ENCODE data around the gene ADGRE3.
"Not testable (repeated sequence)": the region's sequence is repeated elsewhere in the genome, so short reads cannot be mapped to it uniquely, and the experiment has no call there.

ADGRE3 gene

DNA sequence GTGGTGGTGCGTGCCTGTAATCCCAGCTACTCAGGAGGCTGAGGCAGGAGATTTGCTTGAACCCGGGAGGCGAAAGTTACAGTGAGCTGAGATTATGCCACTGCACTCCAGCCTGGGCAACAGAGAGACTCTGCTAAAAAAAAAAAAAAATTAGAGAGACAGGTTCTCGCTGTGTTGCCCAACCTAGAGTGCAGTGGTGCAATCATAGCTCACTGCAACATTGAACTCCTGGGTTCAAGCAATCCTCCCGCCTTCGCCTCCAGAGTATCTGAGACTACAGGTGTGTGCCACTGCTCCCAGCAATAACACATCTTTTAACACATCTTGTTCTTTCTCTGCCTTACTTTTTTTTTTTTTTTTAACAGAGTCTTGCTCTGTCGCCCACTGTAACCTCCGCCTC lies 59.0 kb downstream of the ADGRE3 start:
- no peaks in the 10 kb centered on the region for H4K20me1 ChIP-seq (ENCODE audit: control insufficient read depth, insufficient read depth, low read depth, low read length)
- no peak overlapping the region for H3K4me2 ChIP-seq (ENCODE audit: low read length)
- H3K9me2 ChIP-seq (replicated peaks; ENCODE audit: control insufficient read depth, low read length) = no peaks in the 10 kb centered on the region
- no peak overlapping the region for H3K27ac ChIP-seq (ENCODE audit: low read depth, low read length)
- no peaks in the 10 kb centered on the region for H3K79me2 ChIP-seq (ENCODE audit: control insufficient read depth, low read length)
- peaks cover 3% of the 10 kb centered on the region for H3K36me3 ChIP-seq (ENCODE audit: control insufficient read depth, low read length)
- H3K9me3 ChIP-seq (ENCODE audit: control insufficient read depth, insufficient read depth, low read length) = peaks cover 9% of the 10 kb centered on the region; the same call in 1 of the 2 replicates
- H3F3A ChIP-seq (ENCODE audit: control insufficient read depth, insufficient read depth) = peaks cover 29% of the 10 kb centered on the region
- TF ChIP-seq EZH2phosphoT487 (IDR thresholded peaks at IDR 0.05; ENCODE audit: borderline replicate concordance, low read length) = no peak
- TF ChIP-seq, protein P1, sequence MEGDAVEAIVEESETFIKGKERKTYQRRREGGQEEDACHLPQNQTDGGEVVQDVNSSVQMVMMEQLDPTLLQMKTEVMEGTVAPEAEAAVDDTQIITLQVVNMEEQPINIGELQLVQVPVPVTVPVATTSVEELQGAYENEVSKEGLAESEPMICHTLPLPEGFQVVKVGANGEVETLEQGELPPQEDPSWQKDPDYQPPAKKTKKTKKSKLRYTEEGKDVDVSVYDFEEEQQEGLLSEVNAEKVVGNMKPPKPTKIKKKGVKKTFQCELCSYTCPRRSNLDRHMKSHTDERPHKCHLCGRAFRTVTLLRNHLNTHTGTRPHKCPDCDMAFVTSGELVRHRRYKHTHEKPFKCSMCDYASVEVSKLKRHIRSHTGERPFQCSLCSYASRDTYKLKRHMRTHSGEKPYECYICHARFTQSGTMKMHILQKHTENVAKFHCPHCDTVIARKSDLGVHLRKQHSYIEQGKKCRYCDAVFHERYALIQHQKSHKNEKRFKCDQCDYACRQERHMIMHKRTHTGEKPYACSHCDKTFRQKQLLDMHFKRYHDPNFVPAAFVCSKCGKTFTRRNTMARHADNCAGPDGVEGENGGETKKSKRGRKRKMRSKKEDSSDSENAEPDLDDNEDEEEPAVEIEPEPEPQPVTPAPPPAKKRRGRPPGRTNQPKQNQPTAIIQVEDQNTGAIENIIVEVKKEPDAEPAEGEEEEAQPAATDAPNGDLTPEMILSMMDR (IDR thresholded peaks at IDR 0.05; ENCODE audit: low read depth, low read length, poor library complexity, severe bottlenecking) = no peak
- H3K27me3 ChIP-seq (ENCODE audit: control insufficient read depth, low read length) = no peaks in the 10 kb centered on the region
- no peak overlapping the region for H3K4me3 ChIP-seq (ENCODE audit: low read length)
- peaks cover 45% of the 10 kb centered on the region for H3K4me1 ChIP-seq (ENCODE audit: control insufficient read depth, low read length)

DNA sequence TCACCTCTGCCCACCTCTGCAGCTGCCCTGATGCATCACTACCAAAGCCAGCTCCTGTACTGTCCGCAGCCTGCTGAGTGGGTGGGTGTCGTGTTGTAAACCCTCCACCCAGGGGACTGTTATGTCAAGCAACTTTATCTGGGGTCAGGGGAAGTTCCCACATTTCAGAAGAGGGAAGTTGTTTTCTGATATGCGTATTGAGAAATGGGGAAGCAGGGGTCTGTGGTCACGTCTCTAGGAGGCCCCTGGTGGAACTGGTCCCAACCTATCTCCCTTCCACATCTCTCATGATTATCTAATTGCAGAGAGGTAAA lies 60.6 kb downstream of the ADGRE3 start:
- Histone ChIP-seq H3K4me2 (ENCODE audit: low read length) (peak overlapping the region; percentile 72), H3K79me2 (ENCODE audit: control insufficient read depth, low read length) (no peaks in the 10 kb centered on the region), H3K4me3 (ENCODE audit: low read length) (peak overlapping the region; percentile 52), H4K20me1 (ENCODE audit: control insufficient read depth, insufficient read depth, low read depth, low read length) (no peaks in the 10 kb centered on the region), H3K4me1 (ENCODE audit: control insufficient read depth, low read length) (peaks cover 53% of the 10 kb centered on the region), H3K9me3 (ENCODE audit: control insufficient read depth, insufficient read depth, low read length) (no peaks in the 10 kb centered on the region), H3F3A (ENCODE audit: control insufficient read depth, insufficient read depth) (peaks cover 29% of the 10 kb centered on the region), H3K27me3 (ENCODE audit: control insufficient read depth, low read length) (no peaks in the 10 kb centered on the region), H3K27ac (ENCODE audit: low read depth, low read length) (peak overlapping the region; percentile 91), H3K36me3 (ENCODE audit: control insufficient read depth, low read length) (peaks cover 11% of the 10 kb centered on the region), H3K9me2 (replicated peaks; ENCODE audit: control insufficient read depth, low read length) (no peaks in the 10 kb centered on the region)
- TF ChIP-seq, protein P1 (IDR thresholded peaks at IDR 0.05; ENCODE audit: low read depth, low read length, poor library complexity, severe bottlenecking) = no peak
- TF ChIP-seq EZH2phosphoT487 (IDR thresholded peaks at IDR 0.05; ENCODE audit: borderline replicate concordance, low read length) = no peak

DNA sequence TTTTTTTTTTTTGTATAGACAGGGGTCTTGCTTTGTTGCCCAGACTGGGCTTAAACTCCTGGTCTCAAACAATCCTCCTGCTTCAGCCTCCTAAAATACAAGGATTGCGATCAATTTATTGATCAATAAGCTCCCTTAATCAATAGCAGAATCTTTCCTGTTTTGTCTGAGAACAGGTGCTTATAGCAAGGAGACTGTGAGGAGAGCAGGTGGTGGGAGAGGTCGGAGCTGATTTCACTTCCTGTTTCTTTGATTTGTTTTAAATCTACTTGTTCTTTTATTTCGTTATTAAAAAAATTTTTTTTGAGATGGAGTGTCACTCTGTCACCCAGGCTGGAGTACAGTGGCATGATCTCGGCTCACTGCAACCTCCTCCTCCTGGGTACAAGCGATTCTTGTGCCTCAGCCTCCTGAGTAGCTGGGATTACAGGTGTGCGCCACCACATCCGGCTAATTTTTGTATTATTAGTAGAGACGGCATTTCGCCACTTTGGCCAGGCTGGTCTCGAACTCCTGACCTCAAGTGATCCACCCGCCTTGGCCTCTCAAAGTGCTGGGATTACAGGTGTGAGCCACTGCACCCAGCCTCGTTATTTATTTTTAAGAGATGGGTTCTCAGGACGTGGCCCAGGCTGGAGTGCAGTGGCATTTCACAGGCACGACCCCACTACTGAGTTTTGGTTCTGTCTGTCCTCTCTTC lies 61.1 kb downstream of the ADGRE3 start:
- H3K4me3 ChIP-seq (ENCODE audit: low read length) = peak overlapping the region; percentile 52
- not testable (repeated sequence) for H3K9me3 ChIP-seq (ENCODE audit: control insufficient read depth, insufficient read depth, low read length); H3K9me2 ChIP-seq (replicated peaks; ENCODE audit: control insufficient read depth, low read length); H3K79me2 ChIP-seq (ENCODE audit: control insufficient read depth, low read length); H4K20me1 ChIP-seq (ENCODE audit: control insufficient read depth, insufficient read depth, low read depth, low read length); H3K27me3 ChIP-seq (ENCODE audit: control insufficient read depth, low read length)
- peaks cover 53% of the 10 kb centered on the region for H3K4me1 ChIP-seq (ENCODE audit: control insufficient read depth, low read length)
- peak overlapping the region; percentile 91 for H3K27ac ChIP-seq (ENCODE audit: low read depth, low read length)
- peak overlapping the region; percentile 72 for H3K4me2 ChIP-seq (ENCODE audit: low read length)
- H3F3A ChIP-seq (ENCODE audit: control insufficient read depth, insufficient read depth) = peaks cover 29% of the 10 kb centered on the region
- peaks cover 11% of the 10 kb centered on the region for H3K36me3 ChIP-seq (ENCODE audit: control insufficient read depth, low read length)

DNA sequence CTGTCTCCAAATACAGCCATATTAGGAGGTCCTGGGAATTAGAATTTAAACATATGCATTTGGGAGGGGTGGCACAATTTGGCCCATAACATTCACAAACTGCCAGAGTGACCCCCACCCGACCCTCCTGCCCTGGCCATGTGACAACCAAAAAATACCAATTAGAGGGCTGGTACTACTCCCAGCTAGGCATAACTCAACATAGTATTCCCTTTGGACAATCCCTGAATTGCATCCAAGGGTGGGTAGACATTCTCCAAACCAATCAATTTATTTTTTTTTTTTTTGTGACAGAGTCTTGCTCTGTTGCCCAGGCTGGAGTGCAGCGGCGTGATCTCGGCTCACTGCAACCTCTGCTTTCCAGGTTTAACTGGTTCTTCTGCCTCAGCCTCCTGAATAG lies 62.0 kb downstream of the ADGRE3 start:
- H3K4me3 ChIP-seq (ENCODE audit: low read length) = peak overlapping the region; percentile 52
- no peaks in the 10 kb centered on the region for H3K9me3 ChIP-seq (ENCODE audit: control insufficient read depth, insufficient read depth, low read length)
- H3K27ac ChIP-seq (ENCODE audit: low read depth, low read length) = peak overlapping the region; percentile 91
- H4K20me1 ChIP-seq (ENCODE audit: control insufficient read depth, insufficient read depth, low read depth, low read length) = no peaks in the 10 kb centered on the region
- H3F3A ChIP-seq (ENCODE audit: control insufficient read depth, insufficient read depth) = peaks cover 27% of the 10 kb centered on the region
- H3K4me1 ChIP-seq (ENCODE audit: control insufficient read depth, low read length) = peaks cover 53% of the 10 kb centered on the region
- no peaks in the 10 kb centered on the region for H3K79me2 ChIP-seq (ENCODE audit: control insufficient read depth, low read length)
- TF ChIP-seq, protein P1 (IDR thresholded peaks at IDR 0.05; ENCODE audit: low read depth, low read length, poor library complexity, severe bottlenecking) = no peak
- no peak for TF ChIP-seq EZH2phosphoT487 (IDR thresholded peaks at IDR 0.05; ENCODE audit: borderline replicate concordance, low read length)
- peaks cover 11% of the 10 kb centered on the region for H3K36me3 ChIP-seq (ENCODE audit: control insufficient read depth, low read length)
- H3K9me2 ChIP-seq (replicated peaks; ENCODE audit: control insufficient read depth, low read length) = no peaks in the 10 kb centered on the region
- H3K27me3 ChIP-seq (ENCODE audit: control insufficient read depth, low read length) = no peaks in the 10 kb centered on the region
- H3K4me2 ChIP-seq (ENCODE audit: low read length) = peak overlapping the region; percentile 72

DNA sequence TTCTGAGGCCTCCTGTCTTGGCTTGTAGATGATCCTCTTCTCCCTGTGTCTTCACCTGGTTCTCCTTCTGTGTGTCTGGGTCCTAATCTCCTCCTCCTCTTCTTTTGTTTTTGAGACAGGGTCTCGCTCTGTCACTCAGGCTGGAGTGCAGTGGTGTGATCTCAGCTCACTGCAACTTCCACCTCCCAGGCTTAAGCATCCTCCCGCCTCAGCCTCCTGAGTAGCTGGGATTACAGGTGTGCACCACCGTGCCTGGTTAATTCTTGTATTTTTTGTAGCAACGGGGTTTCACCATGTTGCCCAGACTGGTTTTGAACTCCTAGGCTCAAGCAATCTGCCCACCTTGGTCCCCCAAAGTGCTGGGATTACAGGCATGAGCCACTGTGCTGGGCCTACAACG lies 62.4 kb downstream of the ADGRE3 start:
- H3K27me3 ChIP-seq (ENCODE audit: control insufficient read depth, low read length); H4K20me1 ChIP-seq (ENCODE audit: control insufficient read depth, insufficient read depth, low read depth, low read length); H3K9me2 ChIP-seq (replicated peaks; ENCODE audit: control insufficient read depth, low read length); H3K79me2 ChIP-seq (ENCODE audit: control insufficient read depth, low read length); H3K9me3 ChIP-seq (ENCODE audit: control insufficient read depth, insufficient read depth, low read length): not testable (repeated sequence)
- Histone ChIP-seq H3K4me3 (ENCODE audit: low read length) (peak overlapping the region; percentile 52), H3K4me2 (ENCODE audit: low read length) (peak overlapping the region; percentile 72), H3K4me1 (ENCODE audit: control insufficient read depth, low read length) (peaks cover 53% of the 10 kb centered on the region), H3F3A (ENCODE audit: control insufficient read depth, insufficient read depth) (peaks cover 26% of the 10 kb centered on the region), H3K36me3 (ENCODE audit: control insufficient read depth, low read length) (peaks cover 11% of the 10 kb centered on the region), H3K27ac (ENCODE audit: low read depth, low read length) (peak overlapping the region; percentile 91)
